GM12874 (cell line): ENCODE measurements around the gene UBE3B.

ENCODE experiments used
- CTCF ChIP-seq: IDR thresholded peaks from 2 replicates; pipeline ENCODE4 v1.5.1; 2011; ENCODE audit warnings: low read depth, mild to moderate bottlenecking, control low read depth, low read length, moderate library complexity; ENCODE audit not compliant: insufficient read depth

Gene UBE3B

GRCh38 chr12:109580272-109580671, 102.8 kb downstream of the UBE3B start:
- no peak for TF ChIP-seq CTCF

GRCh38 chr12:109580684-109581333, 103.4 kb downstream of the UBE3B start:
- TF ChIP-seq CTCF, result no peak

- no peak for TF ChIP-seq CTCF
Observed at GRCh38 chr12:109581334-109581691, 103.9 kb downstream of the UBE3B start.

GRCh38 chr12:109581856-109582255, 104.4 kb downstream of the UBE3B start:
- no peak for TF ChIP-seq CTCF

- no peak for TF ChIP-seq CTCF
Observed at GRCh38 chr12:109582636-109583035, 105.2 kb downstream of the UBE3B start.

GRCh38 chr12:109583733-109584132, 106.3 kb downstream of the UBE3B start:
- TF ChIP-seq CTCF, result no peak
